DOHH2 (cell line): ENCODE data around the gene NR2F1.

ENCODE experiments used
- CTCF ChIP-seq: fragments of 200-600 bp; sonication (generic); IDR thresholded peaks from one replicate; pipeline ENCODE4 v1.5.1; 2014; ENCODE audit warnings: antibody characterized with exemption, mild to moderate bottlenecking, low read depth, low read length; ENCODE audit not compliant: poor library complexity, severe bottlenecking
- EZH2phosphoT487 ChIP-seq: fragments of 200-600 bp; sonication (generic); IDR thresholded peaks from 2 replicates; pipeline ENCODE4 v1.6.1; 2017; ENCODE audit warnings: borderline replicate concordance, mild to moderate bottlenecking, antibody characterized with exemption, low read length, moderate library complexity, mixed read lengths

DNA sequence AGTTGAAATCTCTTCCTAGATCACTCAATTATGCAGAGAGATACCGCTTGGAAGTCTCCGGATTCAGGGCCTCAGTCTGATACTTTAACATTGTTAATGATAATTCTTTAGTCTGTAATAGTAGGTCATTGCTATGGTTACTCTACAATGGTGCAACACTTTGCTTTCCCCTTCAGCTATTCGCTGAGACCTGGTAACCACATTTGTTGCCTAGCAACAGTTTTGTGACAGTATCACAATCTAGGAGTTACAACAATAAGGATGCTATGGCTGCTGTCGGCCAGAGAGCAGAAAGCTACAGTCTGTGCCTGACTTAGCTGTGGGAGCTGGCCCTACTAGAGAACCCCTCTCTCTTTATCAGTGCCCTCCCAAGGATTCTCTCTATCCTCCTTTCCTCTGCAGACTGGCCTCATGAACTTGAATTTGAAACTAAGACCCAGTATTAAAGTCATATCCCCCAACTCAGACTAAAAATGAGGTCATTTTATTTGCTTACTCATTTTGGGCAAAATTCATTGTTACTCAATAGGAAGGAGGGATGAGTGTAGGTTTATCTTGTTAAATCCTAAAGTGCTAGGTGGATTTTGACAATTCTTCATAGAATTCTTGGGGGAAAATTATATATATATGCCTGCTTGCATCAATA is 39.3 kb downstream of the NR2F1 start:
- TF ChIP-seq CTCF (no peak), EZH2phosphoT487 (no peak)
